Muscle of leg (tissue), 11 donors: ENCODE measurements around the gene SLC30A10. TPM values are rescaled to one million over a fixed set of nuclear protein-coding genes. Genes with fewer than 3 reads are reported as not detected.
A peak's percentile ranks its signal among the peaks of the same experiment; 100 is the strongest.

Source experiments
- DNase-seq: peaks from one replicate; pipeline ENCODE4 v3.0.0; 2013
- H3K27ac ChIP-seq: one replicate; pipeline ENCODE4 v1.5.1; 2013; ENCODE audit warnings: mild to moderate bottlenecking, low read length, control low read depth
- H3K27me3 ChIP-seq: one replicate; pipeline ENCODE4 v1.6.1; 2013; ENCODE audit warnings: low read length; ENCODE audit not compliant: control insufficient read depth, insufficient read depth
- H3K36me3 ChIP-seq: one replicate; pipeline ENCODE4 v1.6.1; 2013; ENCODE audit warnings: low read length; ENCODE audit not compliant: control insufficient read depth, insufficient read depth
- H3K4me1 ChIP-seq: one replicate; pipeline ENCODE4 v1.6.1; 2013; ENCODE audit warnings: low read length; ENCODE audit not compliant: control insufficient read depth, insufficient read depth
- H3K4me3 ChIP-seq: one replicate; pipeline ENCODE4 v1.5.1; 2013; ENCODE audit warnings: low read length, control low read depth
- H3K9me3 ChIP-seq: replicated peaks from 2 replicates; pipeline ENCODE4 v1.6.1; 2013; ENCODE audit warnings: low read depth, low read length; ENCODE audit not compliant: control insufficient read depth
- WGBS: methylation state at CpG from one replicate; pipeline ENCODE4 v1.1.5; 2013; ENCODE audit warnings: missing lambda C conversion rate; ENCODE audit not compliant: insufficient coverage; 5-methylcytosine and 5-hydroxymethylcytosine counted together
- polyA plus RNA-seq, 8 donors: library from polyadenylated mRNA; unstranded; fragments of 120-200 nt; gene quantifications; one replicate each; pipeline versions ENCODE4 v1.2.1 to v1.2.3, GENCODE V29; 2013; ENCODE audit warnings: inconsistent platforms in 1 of 8, low replicate concordance in 1 of 8; ENCODE audit not compliant: insufficient read length in 8 of 8, insufficient read depth in 1 of 8
- total RNA-seq: library from RNA; stranded (reverse); fragments of 120-200 nt; gene quantifications from one replicate; pipeline ENCODE4 v1.2.4, GENCODE V29; 2013

The SLC30A10 gene
- total and polyA plus RNA-seq, 9 donors, result 0.25 to 1.5 (median 0.40) TPM

- Histone ChIP-seq H3K27ac (no peak overlapping the region), H3K9me3 (no peaks in the 10 kb centered on the region), H3K27me3 (peaks cover 19% of the 10 kb centered on the region), H3K4me1 (peaks cover 10% of the 10 kb centered on the region), H3K4me3 (no peak overlapping the region), H3K36me3 (no peaks in the 10 kb centered on the region)
- DNase-seq, result no peak
Observed at GRCh38 chr1:219931033-219931432, 2.7 kb upstream of the SLC30A10 start.

- peak overlapping the region; percentile 36 for H3K4me3 ChIP-seq
- no peaks in the 10 kb centered on the region for H3K36me3 ChIP-seq
- DNase-seq, result no peak
- H3K4me1 ChIP-seq, result peaks cover 10% of the 10 kb centered on the region
- 40% methylated on average over 10 of the region's 13 CpGs for WGBS
- H3K27me3 ChIP-seq, result peaks cover 21% of the 10 kb centered on the region
- H3K9me3 ChIP-seq, result no peaks in the 10 kb centered on the region
- H3K27ac ChIP-seq, result no peak overlapping the region
Observed at GRCh38 chr1:219928791-219929118, 398 bp upstream of the SLC30A10 start.

GRCh38 chr1:219927298-219927955, 930 bp downstream of the SLC30A10 start:
- Histone ChIP-seq H3K36me3 (no peaks in the 10 kb centered on the region), H3K9me3 (no peaks in the 10 kb centered on the region), H3K4me3 (peak overlapping the region; percentile 36), H3K27ac (no peak overlapping the region), H3K4me1 (peaks cover 10% of the 10 kb centered on the region), H3K27me3 (peaks cover 21% of the 10 kb centered on the region)
- WGBS, result 0% methylated on average over 13 of the region's 31 CpGs
- no peak for DNase-seq

- peaks cover 21% of the 10 kb centered on the region for H3K27me3 ChIP-seq
- H3K27ac ChIP-seq, result no peak overlapping the region
- peaks cover 10% of the 10 kb centered on the region for H3K4me1 ChIP-seq
- H3K36me3 ChIP-seq, result no peaks in the 10 kb centered on the region
- WGBS, result 92% methylated on average over 2 of the region's 6 CpGs
- DNase-seq, result no peak
- no peak overlapping the region for H3K4me3 ChIP-seq
- H3K9me3 ChIP-seq, result no peaks in the 10 kb centered on the region
Observed at GRCh38 chr1:219926363-219926998, 1.9 kb downstream of the SLC30A10 start.

- no peak for DNase-seq
- no peak overlapping the region for H3K4me3 ChIP-seq
- no peaks in the 10 kb centered on the region for H3K9me3 ChIP-seq
- no peak overlapping the region for H3K27ac ChIP-seq
- 91% methylated on average over 4 of the region's 4 CpGs for WGBS
- H3K36me3 ChIP-seq, result no peaks in the 10 kb centered on the region
- H3K4me1 ChIP-seq, result peaks cover 10% of the 10 kb centered on the region
- H3K27me3 ChIP-seq, result peaks cover 20% of the 10 kb centered on the region
Observed at GRCh38 chr1:219924342-219924741, 4.0 kb downstream of the SLC30A10 start.

GRCh38 chr1:219917851-219918466, 10.4 kb downstream of the SLC30A10 start:
- 82% methylated on average over 5 of the region's 10 CpGs for WGBS
- DNase-seq, result no peak
- Histone ChIP-seq H3K27ac (no peak overlapping the region), H3K27me3 (no peaks in the 10 kb centered on the region), H3K4me1 (no peaks in the 10 kb centered on the region), H3K36me3 (no peaks in the 10 kb centered on the region), H3K4me3 (no peak overlapping the region), H3K9me3 (no peaks in the 10 kb centered on the region)

GRCh38 chr1:219917281-219917680, 11.1 kb downstream of the SLC30A10 start:
- no peak for DNase-seq
- no peaks in the 10 kb centered on the region for H3K36me3 ChIP-seq
- no peaks in the 10 kb centered on the region for H3K27me3 ChIP-seq
- H3K4me1 ChIP-seq, result no peaks in the 10 kb centered on the region
- no CpG with 5 or more reads among the region's 1 CpG for WGBS
- H3K4me3 ChIP-seq, result no peak overlapping the region
- no peak overlapping the region for H3K27ac ChIP-seq
- H3K9me3 ChIP-seq, result no peaks in the 10 kb centered on the region

GRCh38 chr1:219916257-219916656, 12.1 kb downstream of the SLC30A10 start:
- Histone ChIP-seq H3K36me3 (no peaks in the 10 kb centered on the region), H3K4me3 (no peak overlapping the region), H3K9me3 (no peaks in the 10 kb centered on the region), H3K27ac (no peak overlapping the region), H3K4me1 (no peaks in the 10 kb centered on the region), H3K27me3 (no peaks in the 10 kb centered on the region)
- WGBS, result no CpG with 5 or more reads among the region's 1 CpG
- no peak for DNase-seq

GRCh38 chr1:219913005-219913770, 15.2 kb downstream of the SLC30A10 start:
- no peak overlapping the region for H3K27ac ChIP-seq
- H3K9me3 ChIP-seq, result no peaks in the 10 kb centered on the region
- H3K36me3 ChIP-seq, result no peaks in the 10 kb centered on the region
- no peak for DNase-seq
- H3K4me1 ChIP-seq, result no peaks in the 10 kb centered on the region
- no peaks in the 10 kb centered on the region for H3K27me3 ChIP-seq
- H3K4me3 ChIP-seq, result no peak overlapping the region

- no peak overlapping the region for H3K27ac ChIP-seq
- H3K4me3 ChIP-seq, result no peak overlapping the region
- no peaks in the 10 kb centered on the region for H3K4me1 ChIP-seq
- 40% methylated on average over 1 of the region's 6 CpGs for WGBS
- no peaks in the 10 kb centered on the region for H3K36me3 ChIP-seq
- H3K27me3 ChIP-seq, result no peaks in the 10 kb centered on the region
- no peak for DNase-seq
- no peaks in the 10 kb centered on the region for H3K9me3 ChIP-seq
Observed at GRCh38 chr1:219910716-219911115, 17.6 kb downstream of the SLC30A10 start.
